GM23338 (cell line): ENCODE measurements around the gene GPD2. TPM values are rescaled to one million over a fixed set of nuclear protein-coding genes. Genes with fewer than 3 reads are reported as not detected.

ENCODE experiments used
- ATAC-seq: fragments of 200-7000 bp; cut with Tn5 transposase; 3 replicates; pipeline ENCODE4 v1.9.1; 2020
- DNase-seq: peaks from one replicate; pipeline ENCODE4 v3.0.0-alpha.2; 2015; ENCODE audit warnings: low spot score
- H2AFZ ChIP-seq: fragments of 200-600 bp; sonication (generic); 2 replicates; pipeline ENCODE4 v1.8.0; 2016; ENCODE audit warnings: antibody characterized with exemption, mild to moderate bottlenecking, moderate library complexity
- H3F3A ChIP-seq: fragments of 200-600 bp; sonication (generic); replicated peaks from 2 replicates; pipeline ENCODE4 v1.8.0; 2017; ENCODE audit warnings: antibody characterized with exemption, mixed run types, low read depth
- H3K27ac ChIP-seq: fragments of 200-600 bp; sonication (generic); 2 replicates; pipeline ENCODE4 v1.6.1; 2016; ENCODE audit warnings: low read depth
- H3K27me3 ChIP-seq: fragments of 200-600 bp; sonication (generic); 2 replicates; pipeline ENCODE4 v1.8.0; 2016; ENCODE audit warnings: mild to moderate bottlenecking, mixed run types, moderate library complexity; ENCODE audit not compliant: insufficient read depth
- H3K36me3 ChIP-seq: fragments of 200-600 bp; sonication (generic); 2 replicates; pipeline ENCODE4 v1.8.0; 2016; ENCODE audit warnings: mild to moderate bottlenecking; ENCODE audit not compliant: insufficient read depth
- H3K4me1 ChIP-seq: fragments of 200-600 bp; sonication (generic); 2 replicates; pipeline ENCODE4 v1.8.0; 2016; ENCODE audit warnings: mild to moderate bottlenecking, moderate library complexity; ENCODE audit not compliant: insufficient read depth
- H3K4me2 ChIP-seq: fragments of 200-600 bp; sonication (generic); 2 replicates; pipeline ENCODE4 v1.7.1; 2017; ENCODE audit warnings: mixed run types
- H3K4me3 ChIP-seq: fragments of 200-600 bp; sonication (generic); 2 replicates; pipeline ENCODE4 v1.6.1; 2016; ENCODE audit warnings: mixed run types
- H3K79me2 ChIP-seq: fragments of 200-600 bp; sonication (generic); replicated peaks from 2 replicates; pipeline ENCODE4 v1.8.0; 2017; ENCODE audit warnings: mild to moderate bottlenecking; ENCODE audit not compliant: insufficient read depth
- H3K9me2 ChIP-seq: fragments of 200-600 bp; sonication (generic); 2 replicates; pipeline ENCODE4 v1.8.0; 2017; ENCODE audit not compliant: insufficient read depth
- H4K20me1 ChIP-seq: fragments of 200-600 bp; sonication (generic); replicated peaks from 2 replicates; pipeline ENCODE4 v1.8.0; 2017; ENCODE audit warnings: mild to moderate bottlenecking; ENCODE audit not compliant: insufficient read depth
- H3K27ac Mint-ChIP-seq: 2 replicates; pipeline ENCODE4 v1.8.0; 2020; ENCODE audit warnings: inconsistent platforms, mild to moderate bottlenecking, moderate library complexity, mixed read lengths
- H3K27me3 Mint-ChIP-seq: 3 replicates; pipeline ENCODE4 v1.8.0; 2022; ENCODE audit warnings: low read depth, mild to moderate bottlenecking, moderate library complexity, mixed read lengths, inconsistent platforms; ENCODE audit not compliant: insufficient read depth, poor library complexity
- H3K36me3 Mint-ChIP-seq: 3 replicates; pipeline ENCODE4 v1.8.0; 2021; ENCODE audit warnings: low read depth, mild to moderate bottlenecking, inconsistent platforms, moderate library complexity, mixed read lengths
- H3K4me1 Mint-ChIP-seq: 3 replicates; pipeline ENCODE4 v1.8.0; 2020; ENCODE audit warnings: mild to moderate bottlenecking, inconsistent platforms, mixed read lengths
- H3K4me3 Mint-ChIP-seq: 3 replicates; pipeline ENCODE4 v1.8.0; 2021; ENCODE audit warnings: moderate library complexity, mild to moderate bottlenecking, inconsistent platforms, mixed read lengths
- H3K9me3 Mint-ChIP-seq: 3 replicates; pipeline ENCODE4 v1.8.0; 2020; ENCODE audit warnings: moderate library complexity, mild to moderate bottlenecking, inconsistent platforms, mixed read lengths
- CREB1 ChIP-seq: fragments of 250-450 bp; sonication (Bioruptor Pico); IDR thresholded peaks from 2 replicates; pipeline ENCODE4 v1.5.0; 2020; ENCODE audit warnings: low read depth, mild to moderate bottlenecking, moderate library complexity
- CTCF ChIP-seq, 2 experiments: fragments of 200-600 bp in 1 of 2; sonication (generic) in 1 of 2; conservative IDR thresholded peaks; 2 replicates each; pipeline versions ENCODE4 v1.5.1 to v1.6.1; 2016 to 2017; ENCODE audit warnings: antibody characterized with exemption in 2 of 2, low read depth in 2 of 2, mild to moderate bottlenecking in 2 of 2, moderate library complexity in 1 of 2
- ETS1 ChIP-seq: IDR thresholded peaks from 2 replicates; pipeline ENCODE4 v1.6.1; 2016; ENCODE audit warnings: antibody characterized with exemption
- EZH2 ChIP-seq: fragments of 200-600 bp; sonication (generic); IDR thresholded peaks from one replicate; pipeline ENCODE4 v1.8.0; 2017; ENCODE audit warnings: antibody characterized with exemption, mild to moderate bottlenecking, low read depth; ENCODE audit not compliant: unreplicated experiment
- EZH2phosphoT487 ChIP-seq: fragments of 200-600 bp; sonication (generic); IDR thresholded peaks from one replicate; pipeline ENCODE4 v1.8.1; 2018; ENCODE audit warnings: antibody characterized with exemption; ENCODE audit not compliant: unreplicated experiment
- JUNB ChIP-seq: IDR thresholded peaks from one replicate; pipeline ENCODE4 v1.6.1; 2016; ENCODE audit warnings: antibody characterized with exemption; ENCODE audit not compliant: unreplicated experiment
- NANOG ChIP-seq: IDR thresholded peaks from 2 replicates; pipeline ENCODE4 v1.6.1; 2016; ENCODE audit warnings: antibody characterized with exemption, borderline replicate concordance
- POLR2AphosphoS5 ChIP-seq: IDR thresholded peaks from 2 replicates; pipeline ENCODE4 v1.6.1; 2016; ENCODE audit warnings: antibody characterized with exemption, low read depth
- REST ChIP-seq: IDR thresholded peaks from one replicate; pipeline ENCODE4 v1.6.1; 2018; ENCODE audit warnings: antibody characterized with exemption; ENCODE audit not compliant: unreplicated experiment
- STAT1 ChIP-seq: IDR thresholded peaks from one replicate; pipeline ENCODE4 v1.6.1; 2016; ENCODE audit warnings: antibody characterized with exemption; ENCODE audit not compliant: unreplicated experiment
- ZNF114 ChIP-seq: fragments of 250-450 bp; sonication (Bioruptor Pico); IDR thresholded peaks from 2 replicates; pipeline ENCODE4 v1.5.0; 2020; ENCODE audit warnings: mild to moderate bottlenecking, moderate library complexity
- ZNF331 ChIP-seq: fragments of 250-450 bp; sonication (Bioruptor Pico); IDR thresholded peaks from 2 replicates; pipeline ENCODE4 v1.5.0; 2020; ENCODE audit warnings: low read depth, mild to moderate bottlenecking, moderate library complexity
- ZNF462 ChIP-seq: fragments of 250-450 bp; sonication (Bioruptor Pico); IDR thresholded peaks from 2 replicates; pipeline ENCODE4 v1.5.0; 2020; ENCODE audit warnings: mild to moderate bottlenecking, moderate library complexity
- polyA plus RNA-seq: library from polyadenylated mRNA; unstranded; fragments of >200 nt; fragmentation: Nextera tagmentation; extraction: Ambion mirVana; gene quantifications from 2 replicates; pipeline ENCODE4 v1.2.1, GENCODE V29; 2016
- total RNA-seq: library from RNA; depleted of rRNA; stranded (reverse); fragments of >200 nt; shearing (Covaris generic); gene quantifications from 2 replicates; pipeline ENCODE4 v1.2.3, GENCODE V29; 2014

Gene GPD2
- total and polyA plus RNA-seq, 2 experiments from 2014 or later = 9.4 to 67.4 TPM

GRCh38 chr2:156590085-156590739, 154.0 kb downstream of the GPD2 start:
- no peaks in the 10 kb centered on the region for H3K79me2 ChIP-seq
- Mint-ChIP-seq H3K4me1 (peaks cover 52% of the 10 kb centered on the region), H3K9me3 (no peaks in the 10 kb centered on the region), H3K27ac (no peak overlapping the region), H3K4me3 (no peak overlapping the region), H3K27me3 (peaks cover 4% of the 10 kb centered on the region), H3K36me3 (no peaks in the 10 kb centered on the region)
- H3K4me1 ChIP-seq = peaks cover 32% of the 10 kb centered on the region
- no peak overlapping the region for H2AFZ ChIP-seq
- no peak overlapping the region for H3K27ac ChIP-seq
- H3K27me3 ChIP-seq = no peaks in the 10 kb centered on the region
- no peaks in the 10 kb centered on the region for H3K36me3 ChIP-seq
- no peaks in the 10 kb centered on the region for H3F3A ChIP-seq
- no peak for ATAC-seq
- no peak for DNase-seq
- H3K9me2 ChIP-seq = no peaks in the 10 kb centered on the region
- no peak overlapping the region for H3K4me2 ChIP-seq
- TF ChIP-seq EZH2 (no peak), ZNF331 (CRISPR knock-in tag) (no peak), CTCF (conservative IDR thresholded peaks at IDR 0.05; ENCODE audit: low read depth in 2 of 2) (no peak), POLR2AphosphoS5 (no peak), ZNF114 (no peak), ZNF462 (CRISPR knock-in tag) (no peak), EZH2phosphoT487 (no peak), JUNB (no peak), ETS1 (no peak), CREB1 (CRISPR knock-in tag) (no peak), NANOG (no peak), REST (no peak), STAT1 (no peak)
- no peaks in the 10 kb centered on the region for H4K20me1 ChIP-seq
- no peak overlapping the region for H3K4me3 ChIP-seq
